WTC11 (cell line): ENCODE data around the gene DPH5. TPM values are rescaled to one million over a fixed set of nuclear protein-coding genes. Genes with fewer than 3 reads are reported as not detected.

Experiments used
- ATAC-seq: fragments of 200-7000 bp; cut with Tn5 transposase; 2 replicates; pipeline ENCODE4 v1.10.0; 2021; ENCODE audit warnings: mild to moderate bottlenecking, moderate library complexity
- CTCF ChIA-PET: fragments of 300-600 bp; sonication (Branson Sonifier 250); formaldehyde crosslinking; loops from one replicate; lab custom pipeline; 2021; ENCODE audit warnings: antibody characterized with exemption; lab: Charles Lee
- POLR2A ChIA-PET: fragments of 350-600 bp; sonication (Branson Sonifier 250); formaldehyde crosslinking; loops from one replicate; lab custom pipeline; 2021; ENCODE audit warnings: antibody characterized with exemption; lab: Charles Lee
- DNase-seq: peaks from one replicate; pipeline ENCODE4 v3.0.0; 2021; ENCODE audit warnings: low spot score
- H3K27ac Mint-ChIP-seq: 2 replicates; pipeline ENCODE4 v1.8.0; 2021; ENCODE audit warnings: mixed read lengths
- H3K27me3 Mint-ChIP-seq: 2 replicates; pipeline ENCODE4 v1.8.0; 2021; ENCODE audit warnings: low read depth, mild to moderate bottlenecking, moderate library complexity, mixed read lengths
- H3K36me3 Mint-ChIP-seq: 2 replicates; pipeline ENCODE4 v1.8.0; 2021; ENCODE audit warnings: mixed read lengths
- H3K4me1 Mint-ChIP-seq: 2 replicates; pipeline ENCODE4 v1.8.0; 2022; ENCODE audit warnings: mixed read lengths
- H3K4me3 Mint-ChIP-seq: 2 replicates; pipeline ENCODE4 v1.8.0; 2021; ENCODE audit warnings: mild to moderate bottlenecking, moderate library complexity, mixed read lengths
- H3K9me3 Mint-ChIP-seq: 2 replicates; pipeline ENCODE4 v1.8.0; 2021; ENCODE audit warnings: mixed read lengths
- CBFB ChIP-seq: sonication (generic); formaldehyde crosslinking; IDR thresholded peaks from 2 replicates; pipeline ENCODE4 v1.8.1; 2022; ENCODE audit warnings: mild to moderate bottlenecking, low read depth, missing genetic modification reagents
- E2F5 ChIP-seq: sonication (generic); formaldehyde crosslinking; IDR thresholded peaks from 2 replicates; pipeline ENCODE4 v1.8.1; 2022; ENCODE audit warnings: mild to moderate bottlenecking, moderate library complexity, missing genetic modification reagents
- ERG ChIP-seq: fragments of 250-450 bp; sonication (Bioruptor Pico); IDR thresholded peaks from 2 replicates; pipeline ENCODE4 v1.8.0; 2021; ENCODE audit warnings: mild to moderate bottlenecking
- FOXP1 ChIP-seq: sonication (generic); formaldehyde crosslinking; IDR thresholded peaks from 2 replicates; pipeline ENCODE4 v1.8.0; 2022; ENCODE audit warnings: missing genetic modification reagents, mild to moderate bottlenecking, moderate library complexity, borderline replicate concordance
- GABPB1 ChIP-seq: sonication (generic); formaldehyde crosslinking; IDR thresholded peaks from 2 replicates; pipeline ENCODE4 v1.8.1; 2023; ENCODE audit warnings: mild to moderate bottlenecking, missing genetic modification reagents
- GRHL2 ChIP-seq: fragments of 250-450 bp; sonication (Bioruptor Pico); IDR thresholded peaks from 2 replicates; pipeline ENCODE4 v1.8.0; 2022; ENCODE audit warnings: mild to moderate bottlenecking, moderate library complexity; ENCODE audit not compliant: insufficient replicate concordance, severe bottlenecking
- GTF2I ChIP-seq: fragments of 250-450 bp; sonication (Bioruptor Pico); conservative IDR thresholded peaks from 2 replicates; pipeline ENCODE4 v1.4.0; 2021; ENCODE audit warnings: mild to moderate bottlenecking
- HMGA2 ChIP-seq: fragments of 250-450 bp; sonication (Bioruptor Pico); IDR thresholded peaks from 2 replicates; pipeline ENCODE4 v1.4.0; 2021; ENCODE audit warnings: mild to moderate bottlenecking, moderate library complexity
- JUN ChIP-seq: sonication (generic); formaldehyde crosslinking; IDR thresholded peaks from 2 replicates; pipeline ENCODE4 v1.8.0; 2023; ENCODE audit warnings: mild to moderate bottlenecking, missing genetic modification reagents
- MAX ChIP-seq: sonication (generic); formaldehyde crosslinking; IDR thresholded peaks from 2 replicates; pipeline ENCODE4 v1.8.0; 2022; ENCODE audit warnings: mild to moderate bottlenecking, missing genetic modification reagents
- NR3C1 ChIP-seq: sonication (generic); formaldehyde crosslinking; conservative IDR thresholded peaks from 2 replicates; pipeline ENCODE4 v1.8.1; 2023; ENCODE audit warnings: low read depth, mild to moderate bottlenecking, missing genetic modification reagents
- RELA ChIP-seq: sonication (generic); formaldehyde crosslinking; IDR thresholded peaks from 2 replicates; pipeline ENCODE4 v1.8.1; 2022; ENCODE audit warnings: missing genetic modification reagents, mild to moderate bottlenecking, borderline replicate concordance
- TEAD4 ChIP-seq: sonication (generic); formaldehyde crosslinking; IDR thresholded peaks from 2 replicates; pipeline ENCODE4 v1.8.0; 2022; ENCODE audit warnings: mild to moderate bottlenecking, missing genetic modification reagents
- TP53 ChIP-seq: sonication (generic); formaldehyde crosslinking; IDR thresholded peaks from 2 replicates; pipeline ENCODE4 v1.8.1; 2023; ENCODE audit warnings: mild to moderate bottlenecking, missing genetic modification reagents
- USF2 ChIP-seq: sonication (generic); formaldehyde crosslinking; IDR thresholded peaks from 2 replicates; pipeline ENCODE4 v1.8.1; 2023; ENCODE audit warnings: mild to moderate bottlenecking, missing genetic modification reagents, moderate library complexity
- ZNF138 ChIP-seq: sonication (generic); formaldehyde crosslinking; conservative IDR thresholded peaks from 2 replicates; pipeline ENCODE4 v1.8.1; 2022; ENCODE audit warnings: mild to moderate bottlenecking, moderate library complexity, missing genetic modification reagents
- ZNF263 ChIP-seq: sonication (generic); formaldehyde crosslinking; IDR thresholded peaks from 2 replicates; pipeline ENCODE4 v1.8.1; 2022; ENCODE audit warnings: low read depth, mild to moderate bottlenecking, moderate library complexity, missing genetic modification reagents
- ZNF425 ChIP-seq: fragments of 250-450 bp; sonication (Bioruptor Pico); conservative IDR thresholded peaks from 2 replicates; pipeline ENCODE4 v1.9.0; 2021; ENCODE audit warnings: mild to moderate bottlenecking
- ZSCAN18 ChIP-seq: fragments of 250-450 bp; sonication (Bioruptor Pico); IDR thresholded peaks from 2 replicates; pipeline ENCODE4 v2.1.2; 2022; ENCODE audit warnings: mild to moderate bottlenecking, moderate library complexity
- total RNA-seq: library from RNA; stranded (reverse); gene quantifications from 3 replicates; pipeline ENCODE4 v1.2.3, GENCODE V29; 2021

The DPH5 gene
- total RNA-seq, 1 experiment from 2014 or later: 64.8 TPM

- no peak for TF ChIP-seq ZNF138
- no peak for TF ChIP-seq JUN (CRISPR knock-in tag)
- no peak for TF ChIP-seq GRHL2 (CRISPR knock-in tag)
- no peak for TF ChIP-seq ERG
Measured at GRCh38 chr1:101005183-101005582, 20.4 kb downstream of the DPH5 start (continued).

- TF ChIP-seq ZNF263 (CRISPR knock-in tag) (no peak), USF2 (CRISPR knock-in tag) (no peak), ZNF425 (CRISPR knock-in tag) (no peak), NR3C1 (no peak), FOXP1 (CRISPR knock-in tag) (no peak), GTF2I (CRISPR knock-in tag) (no peak), ZSCAN18 (CRISPR knock-in tag) (no peak), TP53 (CRISPR knock-in tag) (no peak), MAX (CRISPR knock-in tag) (no peak), TEAD4 (CRISPR knock-in tag) (no peak), HMGA2 (no peak), RELA (CRISPR knock-in tag) (no peak), CBFB (CRISPR knock-in tag) (no peak)
- no peak for ATAC-seq
- ChIA-PET CTCF (no interaction called here), POLR2A (no interaction called here)
- Mint-ChIP-seq H3K4me3 (no peak overlapping the region), H3K4me1 (peaks cover 36% of the 10 kb centered on the region), H3K27ac (no peak overlapping the region), H3K9me3 (no peaks in the 10 kb centered on the region), H3K36me3 (peaks cover 26% of the 10 kb centered on the region), H3K27me3 (no peaks in the 10 kb centered on the region)
- DNase-seq: no peak
Measured at GRCh38 chr1:101004670-101005069, 20.9 kb downstream of the DPH5 start.

- CTCF ChIA-PET: no interaction called here
- Mint-ChIP-seq H3K36me3 (peaks cover 26% of the 10 kb centered on the region), H3K4me3 (no peak overlapping the region)
Measured at GRCh38 chr1:101004061-101004460, 21.5 kb downstream of the DPH5 start.

More at GRCh38 chr1:101004061-101004460, 21.5 kb downstream of the DPH5 start:
- Mint-ChIP-seq H3K9me3 (no peaks in the 10 kb centered on the region), H3K4me1 (peaks cover 36% of the 10 kb centered on the region), H3K27ac (no peak overlapping the region), H3K27me3 (no peaks in the 10 kb centered on the region)
- POLR2A ChIA-PET: no interaction called here
- peak; percentile 72 for TF ChIP-seq GABPB1
- TF ChIP-seq E2F5 (CRISPR knock-in tag): no peak
- DNase-seq (no peak), ATAC-seq (no peak)
